ENCODE results near the gene CCDC85C.

The CCDC85C gene

GRCh38 chr14:99605299-99605961 lies 1.4 kb upstream of the CCDC85C start:
- peak; percentile 51 for DNase-seq (ENCODE audit: low spot score)

- DNase-seq (ENCODE audit: low spot score): no peak
Measured at GRCh38 chr14:99604766-99605298, 825 bp upstream of the CCDC85C start.

- DNase-seq (ENCODE audit: low spot score): peak; percentile 84
Measured at GRCh38 chr14:99604278-99604765, 315 bp upstream of the CCDC85C start.

- DNase-seq (ENCODE audit: low spot score): no peak
Measured at GRCh38 chr14:99602788-99603415, 1.1 kb downstream of the CCDC85C start.

- DNase-seq (ENCODE audit: low spot score): no peak
Measured at GRCh38 chr14:99602054-99602787, 1.8 kb downstream of the CCDC85C start.

- no peak for DNase-seq (ENCODE audit: low spot score)
Measured at GRCh38 chr14:99601361-99601831, 2.6 kb downstream of the CCDC85C start.

GRCh38 chr14:99600232-99600888 lies 3.6 kb downstream of the CCDC85C start:
- DNase-seq (ENCODE audit: low spot score): no peak

- DNase-seq (ENCODE audit: low spot score): no peak
Measured at GRCh38 chr14:99599393-99599792, 4.6 kb downstream of the CCDC85C start.

- no peak for DNase-seq (ENCODE audit: low spot score)
Measured at GRCh38 chr14:99598774-99599173, 5.2 kb downstream of the CCDC85C start.

GRCh38 chr14:99597911-99598600 lies 6.0 kb downstream of the CCDC85C start:
- DNase-seq (ENCODE audit: low spot score): no peak

- no peak for DNase-seq (ENCODE audit: low spot score)
Measured at GRCh38 chr14:99596772-99597171, 7.2 kb downstream of the CCDC85C start.

GRCh38 chr14:99596071-99596627 lies 7.9 kb downstream of the CCDC85C start:
- no peak for DNase-seq (ENCODE audit: low spot score)

- no peak for DNase-seq (ENCODE audit: low spot score)
Measured at GRCh38 chr14:99595524-99595923, 8.5 kb downstream of the CCDC85C start.

- DNase-seq (ENCODE audit: low spot score): peak; percentile 69
Measured at GRCh38 chr14:99595034-99595433, 9.0 kb downstream of the CCDC85C start.

GRCh38 chr14:99593971-99594841 lies 9.8 kb downstream of the CCDC85C start:
- DNase-seq (ENCODE audit: low spot score): no peak

- no peak for DNase-seq (ENCODE audit: low spot score)
Measured at GRCh38 chr14:99592933-99593753, 10.9 kb downstream of the CCDC85C start.

- no peak for DNase-seq (ENCODE audit: low spot score)
Measured at GRCh38 chr14:99592394-99592793, 11.6 kb downstream of the CCDC85C start.

- DNase-seq (ENCODE audit: low spot score): no peak
Measured at GRCh38 chr14:99590746-99591555, 13.1 kb downstream of the CCDC85C start.

Measured in activated CD4-positive, alpha-beta T cell treated with anti-CD3 and anti-CD28 coated beads, Interleukin-2, Interleukin-4, amounts not matched to agents 100 ng/mL and 50 ng/mL, durations not matched to agents 16 hours and 8 hours (primary cell).